Left forelimb (tissue), 1 donor: Measurements from ENCODE around the gene IL25.
"Not testable (repeated sequence)": the region's sequence is repeated elsewhere in the genome, so short reads cannot be mapped to it uniquely, and the experiment has no call there.

Experiments used
- DNase-seq: peaks from one replicate; pipeline ENCODE4 v3.0.0-alpha.2; 2018; ENCODE audit warnings: low spot score

The IL25 gene

DNA sequence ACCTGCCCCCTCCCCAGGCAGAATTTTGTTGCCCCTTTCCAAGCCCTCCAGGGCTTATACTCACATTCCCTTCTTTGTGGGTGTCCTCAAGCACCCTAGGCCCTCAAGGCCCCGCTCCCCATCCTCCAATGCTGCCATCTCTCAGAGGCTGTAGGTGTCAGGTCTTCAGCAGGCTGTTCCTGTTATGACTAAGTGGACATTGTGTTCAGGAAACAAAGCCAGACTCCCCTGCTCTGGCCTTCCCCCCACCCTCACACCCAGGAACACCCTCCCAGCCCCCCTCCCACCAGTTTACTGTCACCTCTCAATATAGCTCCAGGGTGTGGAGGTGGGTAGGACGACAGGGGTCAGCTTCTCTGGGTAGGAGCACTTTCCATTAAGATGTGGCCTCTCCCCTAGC, 36.9 kb downstream of the IL25 start:
- no peak for DNase-seq

DNA sequence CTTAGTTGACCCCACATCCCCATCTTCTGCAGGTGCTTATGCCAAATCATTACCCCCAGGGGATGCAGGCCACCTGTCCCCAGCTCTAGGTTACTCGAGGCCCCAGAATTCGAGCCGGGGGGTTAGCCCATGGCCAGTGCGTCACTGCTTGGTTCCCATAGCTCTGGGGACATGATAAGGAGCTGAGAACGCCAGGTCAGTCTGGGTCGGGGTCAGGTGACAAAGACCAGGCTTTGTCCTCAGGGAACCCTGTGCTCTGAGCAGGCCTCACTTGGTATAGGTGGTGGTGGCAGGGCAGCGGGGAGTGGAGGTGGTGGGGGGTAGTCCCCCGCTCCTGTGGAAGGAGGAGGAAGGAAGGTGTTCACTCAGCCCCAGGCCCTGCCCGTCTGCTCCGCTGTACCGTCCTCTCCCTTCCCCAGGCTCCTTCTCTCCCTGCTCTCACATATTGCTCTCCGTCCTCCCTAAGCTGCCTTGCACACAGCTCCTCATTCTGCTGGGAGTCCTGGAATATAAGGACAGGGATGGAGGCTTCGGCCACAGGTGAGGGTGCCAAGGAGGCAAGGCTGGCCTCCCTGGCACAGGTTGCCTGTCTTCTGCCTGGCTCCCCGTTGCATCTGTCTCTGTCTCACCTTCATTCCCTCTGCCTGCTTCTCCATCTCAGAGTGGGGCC, 37.5 kb downstream of the IL25 start:
- DNase-seq = no peak

DNA sequence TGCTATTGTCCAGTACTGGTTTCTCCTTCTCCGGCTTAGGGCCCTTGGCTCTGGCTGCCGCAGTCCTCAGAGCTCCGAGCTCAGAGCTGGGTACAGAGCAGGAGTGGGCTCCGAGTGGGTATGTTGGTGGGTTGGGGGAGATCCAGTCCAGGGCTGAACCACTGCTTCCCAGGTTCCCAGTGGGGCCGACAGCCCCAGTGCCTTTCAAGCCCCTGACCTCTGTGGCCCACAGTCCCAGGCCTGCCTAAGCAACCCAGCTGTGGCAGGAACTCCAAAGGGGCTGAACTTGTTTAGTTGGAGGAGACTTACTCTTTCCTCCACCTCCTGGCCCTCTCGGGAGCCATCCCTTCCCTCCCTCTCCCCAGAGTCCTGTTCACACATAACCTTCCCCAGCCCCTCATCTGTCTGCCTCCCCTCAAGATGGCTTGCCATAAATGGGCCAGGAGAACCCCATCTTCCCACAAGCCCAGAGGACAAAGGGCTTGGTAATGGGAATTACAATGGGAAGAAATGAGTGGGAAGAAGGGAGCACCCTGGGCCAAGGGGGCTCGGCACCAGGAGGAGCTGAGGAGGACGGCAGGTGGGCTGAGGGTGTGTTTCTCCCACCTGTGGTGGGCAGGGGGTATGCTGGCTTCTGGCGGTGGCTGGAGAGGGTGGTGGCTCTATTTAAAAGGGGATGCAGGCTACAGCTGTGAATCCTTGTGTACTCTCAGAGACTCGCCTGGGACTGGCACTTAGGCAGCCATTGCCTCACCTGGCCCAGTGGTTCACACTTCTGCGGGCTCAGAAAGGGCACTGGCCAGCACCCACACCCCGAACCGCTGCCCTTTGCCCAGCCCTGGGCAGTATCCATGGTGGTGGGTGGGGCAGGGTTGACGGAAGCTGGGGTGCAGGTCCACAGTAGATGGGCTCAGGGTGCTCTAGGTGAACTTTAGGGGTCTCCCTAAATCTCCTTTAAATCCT, 39.2 kb downstream of the IL25 start:
- no peak for DNase-seq

DNA sequence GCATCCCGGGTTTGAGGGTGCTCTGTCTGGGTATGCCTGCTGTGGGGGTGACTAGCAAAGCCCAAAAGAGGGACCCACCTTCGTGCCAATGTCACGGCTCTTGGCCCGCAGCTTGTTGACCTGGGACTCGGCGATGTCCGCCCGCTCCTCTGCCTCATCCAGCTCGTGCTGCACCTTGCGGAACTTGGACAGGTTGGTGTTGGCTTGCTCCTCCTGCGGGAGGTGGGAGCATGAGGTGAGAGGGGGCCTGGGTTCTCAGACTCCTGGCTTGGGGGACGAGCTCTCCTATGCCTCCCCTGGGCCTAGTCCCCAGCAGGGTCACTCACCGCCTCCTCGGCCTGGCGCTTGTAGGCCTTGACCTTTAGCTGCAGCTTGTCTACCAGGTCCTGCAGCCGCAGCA, 41.1 kb downstream of the IL25 start:
- DNase-seq = no peak

DNA sequence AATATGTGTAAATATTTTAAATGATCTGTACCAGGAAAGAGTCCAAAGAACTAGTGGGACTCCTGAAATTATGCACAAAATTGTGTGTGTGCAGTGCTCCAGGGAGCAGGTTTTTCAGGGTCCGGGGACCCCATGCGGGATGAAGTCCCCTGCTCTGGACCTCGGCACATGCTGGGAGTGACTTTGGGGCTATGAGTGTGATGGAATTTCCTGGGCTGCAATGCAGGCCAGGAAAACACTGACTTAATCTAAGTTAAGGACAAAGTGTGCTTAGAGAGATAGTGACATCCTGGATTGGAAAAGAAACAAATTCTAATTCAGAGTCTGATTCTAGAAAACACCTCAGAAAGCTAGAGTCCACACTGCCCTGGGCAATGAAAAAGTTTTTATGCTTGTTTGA, 41.6 kb downstream of the IL25 start:
- no peak for DNase-seq

DNA sequence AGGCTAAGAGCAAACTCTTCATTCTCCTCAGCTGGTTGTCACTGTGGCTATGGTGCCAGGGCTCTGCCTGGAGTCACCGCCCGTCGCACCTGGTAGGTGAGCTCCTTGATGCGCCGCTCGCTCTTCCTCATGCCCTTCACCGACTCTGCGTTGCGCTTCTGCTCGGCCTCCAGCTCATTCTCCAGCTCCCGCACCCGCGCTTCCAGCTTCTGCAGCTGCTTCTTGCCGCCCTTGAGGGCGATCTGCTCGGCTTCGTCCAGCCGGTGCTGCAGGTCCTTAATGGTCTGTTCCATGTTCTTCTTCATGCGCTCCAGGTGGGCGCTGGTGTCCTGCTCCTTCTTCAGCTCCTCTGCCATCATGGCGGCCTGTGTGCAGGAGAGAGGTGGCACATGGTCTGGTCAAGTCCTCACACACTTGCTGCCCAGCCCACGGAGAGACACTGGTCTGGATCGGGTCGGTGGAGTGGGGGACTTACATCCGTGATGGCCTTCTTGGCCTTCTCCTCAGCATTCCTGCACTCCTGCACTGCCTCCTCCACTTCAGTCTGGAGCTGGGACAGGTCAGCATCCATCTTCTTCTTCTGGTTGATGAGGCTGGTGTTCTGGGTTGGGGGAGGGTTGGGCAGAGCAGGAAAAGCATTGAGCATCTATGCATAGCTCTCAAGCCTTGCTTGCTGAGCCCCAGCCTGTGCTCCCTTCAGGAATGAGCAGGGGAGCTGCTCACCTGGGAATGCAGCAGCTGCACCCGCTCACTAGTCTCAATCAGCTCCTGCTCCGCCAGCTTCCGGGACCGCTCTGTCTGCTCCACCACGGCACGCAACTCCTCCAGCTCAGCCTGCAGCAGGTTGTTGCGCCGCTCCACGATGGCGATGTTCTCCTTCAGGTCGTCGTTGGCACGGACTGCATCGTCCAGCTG, 42.6 kb downstream of the IL25 start:
- no peak for DNase-seq

DNA sequence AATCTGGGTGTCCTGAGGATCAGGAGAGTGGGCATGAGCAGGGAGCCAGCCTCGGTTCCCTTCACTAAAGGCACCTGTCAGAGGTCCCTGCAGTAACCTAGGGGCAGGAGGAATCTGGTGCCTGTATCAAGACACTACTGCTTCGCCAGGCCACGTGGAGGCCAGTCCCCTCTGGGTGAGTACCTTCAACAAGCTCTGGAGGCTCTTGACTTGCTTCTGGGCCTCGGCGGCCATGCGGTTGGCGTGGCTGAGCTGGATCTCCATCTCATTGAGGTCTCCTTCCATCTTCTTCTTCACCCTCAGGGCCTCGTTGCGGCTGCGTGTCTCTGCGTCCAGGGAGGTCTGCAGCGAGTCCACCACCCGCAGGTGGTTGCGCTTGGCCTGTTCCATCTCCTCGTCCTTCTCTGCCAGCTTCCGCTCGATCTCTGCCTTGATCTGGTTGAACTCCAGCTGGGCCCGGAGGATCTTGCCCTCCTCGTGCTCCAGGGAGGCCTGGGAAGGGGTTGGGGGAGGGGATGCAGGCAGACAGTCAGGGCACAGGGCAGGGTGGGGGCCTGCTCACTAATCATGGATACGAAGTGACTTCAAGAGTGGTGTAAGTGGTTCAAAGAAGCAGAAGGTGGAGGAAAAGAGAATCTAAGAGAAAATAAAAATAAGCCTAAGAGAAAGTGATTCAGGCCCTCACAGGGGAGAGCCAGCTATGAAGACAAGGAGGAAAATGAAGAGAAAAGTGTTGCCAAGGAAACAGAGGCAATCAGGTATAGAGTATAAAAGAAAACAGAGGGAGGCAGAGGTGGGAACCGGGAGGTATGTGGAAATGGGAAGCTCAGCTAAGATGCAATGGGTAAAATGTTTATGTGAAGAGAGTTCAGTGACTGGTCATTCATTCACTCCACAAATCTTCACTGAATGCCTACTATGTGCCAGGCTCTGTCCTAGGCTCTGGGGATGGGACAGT, 43.5 kb downstream of the IL25 start:
- DNase-seq = no peak

DNA sequence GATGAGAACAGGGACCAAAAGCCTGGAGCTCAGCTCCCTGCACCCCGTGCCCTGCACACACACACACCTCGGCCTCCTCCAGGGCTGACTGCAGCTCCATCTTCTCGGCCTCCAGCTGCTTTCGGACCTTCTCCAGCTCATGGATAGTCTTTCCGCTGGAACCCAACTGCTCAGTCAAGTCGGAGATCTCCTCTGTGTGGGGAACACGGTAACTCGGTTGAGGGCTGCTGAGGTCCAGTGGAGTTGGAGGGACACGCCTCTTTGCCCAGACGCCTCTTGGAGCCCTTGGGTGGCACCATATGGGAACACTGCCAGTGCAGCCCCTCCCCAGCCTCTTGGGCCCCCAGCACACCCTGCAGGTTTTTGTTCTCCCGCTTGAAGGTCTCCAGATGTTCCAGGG, 44.2 kb downstream of the IL25 start:
- DNase-seq = no peak

DNA sequence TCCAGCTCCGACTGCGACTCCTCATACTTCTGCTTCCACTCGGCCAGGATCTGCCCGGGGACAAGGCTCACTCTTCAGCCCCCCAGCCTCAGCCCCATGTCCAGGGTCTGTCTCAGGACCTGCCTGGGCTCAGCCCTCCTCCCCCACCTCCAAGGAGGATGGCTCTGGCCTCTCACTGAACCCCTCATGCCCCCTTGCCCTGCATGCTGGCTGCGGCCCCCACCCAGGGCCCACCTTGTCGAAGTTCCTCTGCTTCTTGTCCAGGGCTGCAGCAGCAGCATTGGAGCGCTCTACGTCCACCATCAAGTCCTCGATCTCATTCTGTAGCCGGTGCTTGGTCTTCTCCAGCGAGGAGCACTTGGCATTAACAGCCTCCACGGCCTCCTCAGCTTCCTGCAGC, 44.7 kb downstream of the IL25 start:
- not testable (repeated sequence) for DNase-seq

DNA sequence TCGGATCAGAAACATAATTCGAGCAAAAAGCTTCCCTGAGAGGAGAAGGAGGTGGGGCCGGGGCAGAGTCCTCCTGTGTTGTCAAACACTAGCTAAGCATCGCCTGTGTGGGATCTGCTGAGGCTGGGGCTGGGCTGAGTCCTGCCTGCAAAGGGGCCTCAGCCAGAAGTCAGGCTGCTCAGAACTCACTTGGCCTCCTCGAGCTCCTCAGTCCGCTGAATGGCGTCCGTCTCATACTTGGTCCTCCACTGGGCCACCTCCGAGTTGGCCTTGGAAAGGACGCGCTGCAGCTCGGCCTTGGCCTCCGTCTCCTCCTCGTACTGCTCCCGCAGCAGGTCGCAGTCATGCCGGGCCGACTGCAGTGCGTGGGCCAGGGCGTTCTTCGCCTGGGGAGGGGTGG, 45.4 kb downstream of the IL25 start:
- no peak for DNase-seq

DNA sequence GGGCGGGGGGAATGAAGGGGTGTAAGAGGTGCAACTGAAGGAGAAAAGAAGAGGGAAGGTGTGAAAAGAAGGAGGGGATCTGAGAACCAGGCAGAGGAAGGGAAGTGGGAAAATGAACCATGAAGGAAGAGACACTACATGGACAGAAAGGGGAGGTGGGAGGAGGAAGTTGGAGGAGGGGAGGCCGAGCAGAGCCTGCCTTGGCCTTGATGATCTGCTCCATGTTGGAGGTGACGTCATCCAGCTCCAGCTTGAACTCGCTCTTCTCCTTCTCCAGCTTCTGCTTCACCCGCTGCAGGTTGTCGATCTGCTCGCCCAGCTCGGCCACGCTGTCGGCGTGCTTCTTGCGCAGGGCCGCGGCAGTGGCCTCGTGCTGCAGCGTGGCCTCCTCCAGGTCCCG, 47.0 kb downstream of the IL25 start:
- DNase-seq = not testable (repeated sequence)

DNA sequence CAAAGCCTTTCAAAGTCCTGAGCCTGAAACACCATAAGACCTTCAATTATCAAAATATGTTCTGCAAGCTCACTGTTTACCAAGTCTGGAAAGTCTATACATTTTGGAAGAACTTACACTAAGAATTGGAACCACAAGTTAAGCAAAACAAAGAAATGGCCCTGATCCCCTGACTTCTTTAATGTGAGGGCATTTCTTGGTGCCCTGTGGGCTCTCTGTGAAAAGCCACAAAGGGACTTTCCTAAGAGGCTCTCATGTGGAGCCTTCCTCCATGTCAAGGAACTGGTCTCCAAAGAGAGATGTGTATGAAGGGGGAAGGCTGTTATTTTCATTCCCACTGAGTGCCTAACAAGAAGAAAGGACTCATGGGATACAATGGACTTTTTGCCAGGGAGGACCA, 49.0 kb downstream of the IL25 start:
- DNase-seq = no peak

DNA sequence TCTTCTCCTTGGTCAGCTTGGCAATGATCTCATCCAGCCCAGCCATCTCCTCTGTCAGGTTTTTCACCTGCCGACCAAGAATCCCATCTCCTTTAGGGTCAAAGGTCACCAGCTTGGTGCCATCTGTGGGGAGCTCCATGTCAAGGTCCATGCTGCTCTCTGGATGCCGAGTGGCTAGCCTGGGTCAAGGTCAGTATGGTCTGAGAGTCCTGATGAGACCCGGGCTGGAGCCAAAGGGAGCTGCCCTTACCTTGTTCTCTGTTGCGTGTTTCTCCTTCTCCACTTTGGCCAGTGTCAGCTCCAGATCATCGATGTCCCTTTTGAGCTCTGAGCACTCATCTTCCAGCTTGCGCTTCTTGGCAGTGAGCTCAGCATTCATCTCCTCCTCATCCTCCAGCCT, 51.0 kb downstream of the IL25 start:
- no peak for DNase-seq

DNA sequence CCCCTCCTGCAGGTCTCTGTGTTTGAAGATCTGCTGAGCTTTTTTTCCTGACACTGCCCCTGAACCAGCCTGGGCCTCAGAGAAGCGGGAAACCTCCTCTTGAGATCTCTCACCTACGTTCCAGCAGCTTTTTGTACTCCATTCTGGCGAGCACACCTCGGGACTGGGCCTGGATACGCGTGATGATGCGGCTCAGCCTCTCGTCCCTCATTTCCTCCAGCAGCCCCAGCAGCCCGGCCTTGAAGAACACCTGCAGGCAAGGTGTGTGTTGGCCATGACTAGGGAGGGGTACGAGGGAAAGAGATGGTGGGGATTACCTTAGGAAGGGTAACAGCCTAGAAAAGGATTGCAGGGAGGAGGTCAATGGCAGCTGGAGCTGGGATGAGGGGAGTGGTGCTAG, 52.6 kb downstream of the IL25 start:
- no peak for DNase-seq

DNA sequence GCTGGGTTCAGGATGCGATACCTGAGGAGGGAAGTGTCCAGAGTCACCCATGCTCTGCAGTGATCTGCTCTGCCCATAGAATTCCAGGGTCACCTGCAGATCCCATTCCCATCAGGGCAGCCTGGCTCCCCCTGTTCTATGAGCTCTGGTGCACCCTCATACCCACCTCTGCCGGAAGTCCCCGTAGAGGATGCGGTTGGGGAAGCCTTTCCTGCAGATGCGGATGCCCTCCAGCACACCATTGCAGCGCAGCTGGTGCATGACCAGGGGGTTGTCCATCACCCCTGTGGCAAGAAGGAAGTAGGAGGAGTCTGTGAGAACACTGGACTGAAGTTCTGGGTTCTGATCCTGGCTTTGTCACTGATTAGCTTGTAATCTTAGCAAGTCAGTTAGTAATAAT, 53.2 kb downstream of the IL25 start:
- DNase-seq = not testable (repeated sequence)
